Prostate gland (tissue), 2 donors: ENCODE measurements around the gene SFMBT1.
A peak's percentile ranks its signal among the peaks of the same experiment; 100 is the strongest.

Source experiments
- CTCF ChIP-seq, 4 experiments: fragments of 200-600 bp in 2 of 4; fragments of 450-650 bp in 2 of 4; sonication (generic) in 2 of 4; IDR thresholded peaks; 1 replicate in 3 of 4; 2 replicates in 1 of 4; pipeline ENCODE4 v1.5.1; 2016 to 2019; ENCODE audit warnings: antibody characterized with exemption in 4 of 4, mild to moderate bottlenecking in 2 of 4, moderate library complexity in 2 of 4
- POLR2A ChIP-seq: fragments of 450-650 bp; IDR thresholded peaks from one replicate; pipeline ENCODE4 v1.6.1; 2016; ENCODE audit warnings: antibody characterized with exemption, mild to moderate bottlenecking

GRCh38 chr3:53089511-53089910, 43.6 kb upstream of the SFMBT1 start:
- peak in 2 of 4 experiments; percentile 5 to 7 for TF ChIP-seq CTCF (IDR thresholded peaks at IDR 0.05)
- TF ChIP-seq POLR2A = no peak
